SIG-M5 (cell line): ENCODE results near the gene MAP4K4.
"Not testable (repeated sequence)": the region's sequence is repeated elsewhere in the genome, so short reads cannot be mapped to it uniquely, and the experiment has no call there.

Experiments used
- DNase-seq: peaks from one replicate; lab custom pipeline; 2025; lab: John Stamatoyannopoulos, UW

The MAP4K4 gene

GRCh38 chr2:101768556-101769220 lies 71.2 kb downstream of the MAP4K4 start:
- DNase-seq = no peak

GRCh38 chr2:101769726-101770125 lies 72.2 kb downstream of the MAP4K4 start:
- DNase-seq = not testable (repeated sequence)

GRCh38 chr2:101770726-101771125 lies 73.2 kb downstream of the MAP4K4 start:
- no peak for DNase-seq

- DNase-seq = no peak
These were observed 73.9 kb downstream of the MAP4K4 start for GRCh38 chr2:101771227-101771902.

GRCh38 chr2:101771910-101772321 lies 74.4 kb downstream of the MAP4K4 start:
- DNase-seq = no peak

GRCh38 chr2:101773137-101773536 lies 75.6 kb downstream of the MAP4K4 start:
- DNase-seq = no peak

- not testable (repeated sequence) for DNase-seq
These were observed 76.5 kb downstream of the MAP4K4 start for GRCh38 chr2:101773961-101774360.

GRCh38 chr2:101775092-101775491 lies 77.6 kb downstream of the MAP4K4 start:
- DNase-seq = no peak

- no peak for DNase-seq
These were observed 78.1 kb downstream of the MAP4K4 start for GRCh38 chr2:101775636-101776035.

- DNase-seq = no peak
These were observed 78.9 kb downstream of the MAP4K4 start for GRCh38 chr2:101776172-101777043.

- DNase-seq = no peak
These were observed 79.8 kb downstream of the MAP4K4 start for GRCh38 chr2:101777337-101777736.

- DNase-seq = no peak
These were observed 80.6 kb downstream of the MAP4K4 start for GRCh38 chr2:101778102-101778501.

- DNase-seq = no peak
These were observed 81.7 kb downstream of the MAP4K4 start for GRCh38 chr2:101779190-101779589.

GRCh38 chr2:101779656-101780055 lies 82.1 kb downstream of the MAP4K4 start:
- DNase-seq = no peak

- DNase-seq = no peak
These were observed 83.8 kb downstream of the MAP4K4 start for GRCh38 chr2:101781326-101781725.

GRCh38 chr2:101781791-101782426 lies 84.4 kb downstream of the MAP4K4 start:
- DNase-seq = no peak

GRCh38 chr2:101782427-101782792 lies 84.9 kb downstream of the MAP4K4 start:
- no peak for DNase-seq

GRCh38 chr2:101787097-101787496 lies 89.6 kb downstream of the MAP4K4 start:
- DNase-seq = no peak

- no peak for DNase-seq
These were observed 91.1 kb downstream of the MAP4K4 start for GRCh38 chr2:101788565-101788964.

GRCh38 chr2:101788995-101789970 lies 91.8 kb downstream of the MAP4K4 start:
- no peak for DNase-seq

- no peak for DNase-seq
These were observed 92.9 kb downstream of the MAP4K4 start for GRCh38 chr2:101790416-101790815.
